ENCODE data around the gene STK32A. TPM values are rescaled to one million over a fixed set of nuclear protein-coding genes. Genes with fewer than 3 reads are reported as not detected.

Gene STK32A
- polyA plus RNA-seq, 3 donors = 12.2 to 17.9 (median 16.2) TPM

DNA sequence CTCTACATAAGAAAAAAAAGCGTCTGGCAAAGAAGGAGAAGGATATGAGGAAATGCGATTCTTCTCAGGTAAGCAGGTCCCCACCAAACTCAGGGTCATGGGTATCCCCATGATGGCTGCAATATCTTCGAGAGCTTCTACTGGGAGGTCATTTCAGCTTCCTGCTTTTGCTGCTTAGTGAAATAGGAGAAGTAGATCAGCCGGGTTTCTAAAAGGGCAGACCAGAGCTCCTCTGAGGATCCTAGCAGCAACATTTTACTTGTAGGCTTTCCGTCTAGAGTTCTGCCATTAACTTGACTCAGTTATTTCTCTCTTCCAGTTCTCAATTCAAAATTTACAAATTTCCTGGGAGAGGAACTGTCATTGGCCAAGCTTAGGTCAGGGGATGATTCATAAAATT, 140.3 kb downstream of the STK32A start:
- no peak for DNase-seq (ENCODE audit: extremely low read depth in 1 of 11, low read depth in 9 of 11, low spot score in 4 of 11)

- DNase-seq (ENCODE audit: extremely low read depth in 1 of 11, low read depth in 9 of 11, low spot score in 4 of 11) = no peak
Observed at GRCh38 chr5:147377682-147378081, 142.9 kb downstream of the STK32A start.

DNA sequence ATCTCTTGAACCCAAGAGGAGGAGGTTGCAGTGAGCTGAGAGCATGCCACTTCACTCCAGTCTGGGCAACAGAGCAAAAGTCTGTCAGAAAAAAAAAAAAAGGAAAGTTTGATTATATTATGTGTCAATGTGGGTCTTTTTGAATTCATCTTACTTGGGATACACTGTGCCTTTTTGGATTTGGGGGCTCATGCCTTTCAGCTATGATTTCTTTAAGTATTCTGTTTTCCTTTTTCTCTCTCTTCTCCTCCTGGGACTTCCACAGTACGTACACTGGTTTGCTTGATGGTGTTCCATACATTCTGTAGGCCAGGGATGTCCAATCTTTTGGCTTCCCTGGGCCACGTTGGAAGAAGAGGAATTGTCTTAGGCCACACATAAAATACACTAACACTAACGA, 146.7 kb downstream of the STK32A start:
- no peak for DNase-seq (ENCODE audit: extremely low read depth in 1 of 11, low read depth in 9 of 11, low spot score in 4 of 11)

DNA sequence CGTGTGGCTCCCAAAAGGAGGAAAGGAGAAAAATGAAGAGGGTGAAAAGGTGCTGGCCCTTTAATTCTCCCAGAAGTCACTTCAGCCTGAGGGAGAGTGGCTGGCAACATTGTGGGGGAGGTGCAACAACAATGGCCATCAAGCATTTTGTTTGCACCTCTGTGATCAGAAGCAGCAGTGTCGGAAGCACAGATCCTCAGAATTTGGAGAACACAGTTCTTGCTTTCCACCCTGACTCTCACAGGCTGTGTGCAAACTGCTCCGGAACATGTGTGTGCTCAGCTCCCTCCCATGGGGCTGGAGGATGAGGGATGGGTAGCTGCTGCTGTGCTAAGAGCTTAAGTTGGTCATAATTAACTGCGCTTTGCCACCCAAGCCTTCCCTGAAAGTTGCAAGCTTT, 147.9 kb downstream of the STK32A start:
- no peak for DNase-seq (ENCODE audit: extremely low read depth in 1 of 11, low read depth in 9 of 11, low spot score in 4 of 11)

DNA sequence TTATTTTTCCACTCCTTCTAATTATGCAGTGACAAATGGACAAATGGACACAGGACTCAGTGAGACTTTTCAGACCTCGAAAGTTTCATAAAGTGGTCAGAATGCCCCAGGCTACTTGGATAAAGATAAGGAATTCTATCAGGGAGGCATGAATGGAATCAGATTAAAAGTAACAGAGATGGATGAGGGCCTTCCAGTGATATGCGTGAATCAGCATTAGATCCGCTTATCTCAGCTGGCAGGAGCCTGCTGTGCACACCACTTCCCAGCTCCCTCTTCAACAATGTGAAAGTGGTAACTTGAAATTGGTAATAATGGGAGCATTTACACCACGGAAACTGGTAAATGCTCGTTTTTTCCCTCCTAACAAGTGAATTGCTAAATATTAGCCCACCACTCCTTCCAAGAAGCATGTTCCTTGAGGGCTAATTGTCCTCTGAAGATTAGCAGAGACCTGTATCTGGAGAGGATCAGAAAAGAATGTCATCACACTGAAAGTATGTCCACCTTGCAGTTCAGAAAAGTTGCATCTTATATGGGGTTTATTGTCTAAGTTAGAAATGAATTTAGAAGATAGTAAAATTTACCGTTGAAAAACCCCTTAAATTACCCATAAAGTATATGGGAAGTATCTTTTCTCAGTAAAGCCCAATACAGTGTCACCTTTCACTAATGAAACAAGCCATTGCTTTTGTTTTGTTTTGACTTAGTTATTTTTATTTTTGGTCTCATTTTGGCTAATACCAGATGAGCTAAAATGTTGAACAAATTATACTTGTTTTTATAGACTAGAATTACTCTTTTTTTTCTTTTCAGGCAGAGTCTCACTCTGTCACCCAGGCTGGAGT, 149.7 kb downstream of the STK32A start:
- DNase-seq (ENCODE audit: extremely low read depth in 1 of 11, low read depth in 9 of 11, low spot score in 4 of 11) = no peak

- no peak for DNase-seq (ENCODE audit: extremely low read depth in 1 of 11, low read depth in 9 of 11, low spot score in 4 of 11)
Observed at GRCh38 chr5:147387109-147387508, 152.3 kb downstream of the STK32A start.

- DNase-seq (ENCODE audit: extremely low read depth in 1 of 11, low read depth in 9 of 11, low spot score in 4 of 11) = no peak
Observed at GRCh38 chr5:147388184-147389108, 153.6 kb downstream of the STK32A start.

DNA sequence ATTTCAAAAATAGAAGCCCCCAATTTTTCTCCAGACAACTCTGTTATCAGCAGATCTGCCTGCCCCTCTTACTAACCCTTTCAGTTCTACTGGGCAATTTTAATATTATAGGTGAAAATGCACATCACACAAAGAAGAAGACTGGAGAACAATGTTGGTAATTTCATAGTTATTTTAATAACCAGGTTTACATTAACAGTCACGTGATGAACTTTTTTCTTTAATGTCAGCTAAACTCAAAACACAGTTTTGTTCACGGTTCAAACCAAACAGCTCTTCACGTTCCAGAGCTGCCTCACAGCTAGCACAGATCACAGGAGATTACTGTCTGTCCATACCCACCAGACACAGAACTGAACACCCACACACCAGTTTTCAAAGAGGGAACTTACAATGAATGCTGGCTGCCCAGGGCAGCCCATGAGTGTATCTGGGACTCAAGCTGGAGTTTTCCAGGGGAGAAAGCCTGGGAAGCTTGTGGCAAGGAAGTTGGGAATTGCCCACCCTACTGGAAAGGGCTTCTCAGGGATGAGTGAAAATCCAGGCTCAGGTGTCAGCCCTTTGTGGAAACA, 155.9 kb downstream of the STK32A start:
- DNase-seq (ENCODE audit: extremely low read depth in 1 of 11, low read depth in 9 of 11, low spot score in 4 of 11) = no peak

GRCh38 chr5:147391781-147392180, 157.0 kb downstream of the STK32A start:
- peak in 4 of 11 donors; percentile 16 to 33 (median 23) for DNase-seq (ENCODE audit: extremely low read depth in 1 of 11, low read depth in 9 of 11, low spot score in 4 of 11)

GRCh38 chr5:147393874-147394672, 159.2 kb downstream of the STK32A start:
- no peak for DNase-seq (ENCODE audit: extremely low read depth in 1 of 11, low read depth in 9 of 11, low spot score in 4 of 11)

DNA sequence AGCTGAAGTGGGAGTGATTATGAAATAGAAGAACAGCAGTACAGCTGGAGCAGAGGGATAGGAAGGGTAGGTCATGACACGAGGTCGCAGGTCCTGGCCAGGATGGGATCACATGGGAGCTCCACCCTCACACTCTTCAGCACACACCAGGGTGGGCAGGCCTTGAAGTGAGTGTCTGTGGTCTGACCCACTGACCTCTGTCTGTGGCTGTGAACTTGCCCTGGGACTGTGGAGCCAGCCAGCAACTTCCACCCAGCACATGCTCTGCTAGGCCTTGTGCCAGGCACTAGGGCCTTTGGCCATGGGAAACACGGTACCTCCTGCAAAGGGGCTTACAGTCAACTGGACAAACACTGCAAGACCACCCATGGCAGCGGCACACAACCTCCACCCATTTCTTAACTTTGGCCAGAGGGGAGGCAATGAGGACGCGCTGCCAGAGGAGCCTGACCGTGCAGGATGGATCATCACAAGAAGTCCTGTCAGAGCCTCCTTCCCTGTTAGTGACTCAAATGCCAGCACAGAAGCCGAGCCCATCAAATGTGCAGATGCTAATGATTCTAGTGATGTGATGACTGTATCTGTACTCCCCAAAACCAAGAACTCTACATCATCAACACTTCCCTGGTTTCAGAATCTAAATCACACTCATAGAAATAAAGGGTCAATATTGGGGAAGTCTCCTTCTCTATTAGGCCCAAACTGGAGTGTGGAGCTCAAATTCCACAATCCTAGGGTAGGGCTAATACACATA, 161.4 kb downstream of the STK32A start:
- DNase-seq (ENCODE audit: extremely low read depth in 1 of 11, low read depth in 9 of 11, low spot score in 4 of 11) = no peak

DNA sequence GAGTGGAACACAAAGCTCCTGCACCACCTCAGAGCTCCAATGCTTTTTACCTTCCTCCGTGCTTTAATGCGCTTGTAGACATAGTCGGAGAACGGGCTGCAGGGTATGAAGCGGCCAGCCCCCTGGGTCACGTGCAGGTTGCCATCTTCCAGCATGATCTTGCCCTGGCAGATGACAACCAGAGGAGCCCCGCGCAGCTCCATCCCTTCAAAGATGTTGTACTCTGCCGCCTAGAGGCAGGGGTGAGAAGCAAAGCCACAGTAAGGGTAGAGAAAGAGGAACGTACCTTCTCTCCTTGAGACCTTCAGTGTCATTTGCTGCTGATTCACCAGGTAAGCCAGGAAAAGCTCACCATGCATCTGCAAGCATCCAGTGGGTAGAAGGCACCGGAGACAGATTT, 162.8 kb downstream of the STK32A start:
- no peak for DNase-seq (ENCODE audit: extremely low read depth in 1 of 11, low read depth in 9 of 11, low spot score in 4 of 11)

GRCh38 chr5:147398860-147399259, 164.0 kb downstream of the STK32A start:
- DNase-seq (ENCODE audit: extremely low read depth in 1 of 11, low read depth in 9 of 11, low spot score in 4 of 11) = no peak

- no peak for DNase-seq (ENCODE audit: extremely low read depth in 1 of 11, low read depth in 9 of 11, low spot score in 4 of 11)
Observed at GRCh38 chr5:147400126-147400809, 165.4 kb downstream of the STK32A start.

GRCh38 chr5:147400881-147401280, 166.1 kb downstream of the STK32A start:
- no peak for DNase-seq (ENCODE audit: extremely low read depth in 1 of 11, low read depth in 9 of 11, low spot score in 4 of 11)

- DNase-seq (ENCODE audit: extremely low read depth in 1 of 11, low read depth in 9 of 11, low spot score in 4 of 11) = no peak
Observed at GRCh38 chr5:147403651-147404640, 169.1 kb downstream of the STK32A start.

GRCh38 chr5:147404706-147405105, 169.9 kb downstream of the STK32A start:
- DNase-seq (ENCODE audit: extremely low read depth in 1 of 11, low read depth in 9 of 11, low spot score in 4 of 11) = no peak
